Lower leg skin (tissue), 4 donors: ENCODE data around the gene MGARP. TPM values are rescaled to one million over a fixed set of nuclear protein-coding genes. Genes with fewer than 3 reads are reported as not detected.
"Not testable (repeated sequence)": the region's sequence is repeated elsewhere in the genome, so short reads cannot be mapped to it uniquely, and the experiment has no call there.

ENCODE experiments used
- DNase-seq, 2 donors: peaks; one replicate each; pipeline ENCODE4 v3.0.0-alpha.2; 2019; ENCODE audit warnings: low spot score in 2 of 2
- H3K4me3 ChIP-seq: fragments of 200-600 bp; sonication (generic); 2 replicates; pipeline ENCODE4 v1.5.1; 2017; ENCODE audit warnings: mild to moderate bottlenecking, low read depth; ENCODE audit not compliant: poor library complexity, severe bottlenecking
- CTCF ChIP-seq, 3 donors: fragments of 450-650 bp; IDR thresholded peaks; one replicate each; pipeline ENCODE4 v1.5.1; 2016; ENCODE audit warnings: antibody characterized with exemption in 3 of 3, mild to moderate bottlenecking in 3 of 3, moderate library complexity in 2 of 3
- POLR2A ChIP-seq, 2 donors: fragments of 450-650 bp; IDR thresholded peaks; one replicate each; pipeline ENCODE4 v1.6.1; 2016 to 2017; ENCODE audit warnings: antibody characterized with exemption in 2 of 2, mild to moderate bottlenecking in 1 of 2, moderate library complexity in 1 of 2
- WGBS, 2 donors: methylation state at CpG; one replicate each; pipeline ENCODE4 v1.1.5; 2018; 5-methylcytosine and 5-hydroxymethylcytosine counted together
- intact Hi-C: fragments of 100-400 bp; cut with DNase I; formaldehyde crosslinking; loops from one replicate; pipeline ENCODE4 v1.15.0; 2023; ENCODE audit warnings: low total_unique reads
- total RNA-seq, 4 donors: library from RNA; depleted of rRNA; stranded (reverse); fragments of >200 nt; gene quantifications; one replicate each; pipeline ENCODE4 v1.1.0, GENCODE V29; 2016

Gene MGARP
- total RNA-seq, 4 donors from 2014 or later, result 0.84 to 1.2 TPM; not detected in 2

GRCh38 chr4:139317635-139318034 is 37.6 kb upstream of the MGARP start:
- no peak overlapping the region for H3K4me3 ChIP-seq
- no peak for DNase-seq
- no peak for TF ChIP-seq POLR2A (IDR thresholded peaks at IDR 0.05)
- intact Hi-C loops, result no loop called here

- no peak overlapping the region for H3K4me3 ChIP-seq
- intact Hi-C loops, result no loop called here
- no peak for TF ChIP-seq CTCF (IDR thresholded peaks at IDR 0.05)
- no peak for TF ChIP-seq POLR2A (IDR thresholded peaks at IDR 0.05)
- WGBS, 2 donors, result 88 to 91% methylated on average over 2 of the region's 2 CpGs
- DNase-seq, result no peak
Observed at GRCh38 chr4:139316733-139317132, 36.7 kb upstream of the MGARP start.

- WGBS, 2 donors, result 94% methylated on average over 13 of the region's 13 CpGs
- intact Hi-C loops, result no loop called here
- no peak for TF ChIP-seq POLR2A (IDR thresholded peaks at IDR 0.05)
- no peak for TF ChIP-seq CTCF (IDR thresholded peaks at IDR 0.05)
- no peak for DNase-seq
- no peak overlapping the region for H3K4me3 ChIP-seq
Observed at GRCh38 chr4:139315221-139315675, 35.2 kb upstream of the MGARP start.

GRCh38 chr4:139314047-139314800 is 34.2 kb upstream of the MGARP start:
- DNase-seq, result no peak
- WGBS, 2 donors, result 91 to 96% methylated on average over 4 of the region's 4 CpGs
- intact Hi-C loops, result no loop called here
- TF ChIP-seq POLR2A (IDR thresholded peaks at IDR 0.05), result no peak
- no peak overlapping the region for H3K4me3 ChIP-seq

- DNase-seq, intact Hi-C loops, H3K4me3 ChIP-seq: not testable (repeated sequence)
- 84 to 88% methylated on average over 10 of the region's 10 CpGs for WGBS, 2 donors
Observed at GRCh38 chr4:139313414-139313813, 33.4 kb upstream of the MGARP start.

GRCh38 chr4:139312552-139313332 is 32.7 kb upstream of the MGARP start:
- no peak for DNase-seq
- intact Hi-C loops, result no loop called here
- TF ChIP-seq CTCF (IDR thresholded peaks at IDR 0.05), result no peak
- no peak for TF ChIP-seq POLR2A (IDR thresholded peaks at IDR 0.05)
- H3K4me3 ChIP-seq, result no peak overlapping the region
- WGBS, 2 donors, result 74 to 93% methylated on average over 3 of the region's 3 CpGs

GRCh38 chr4:139311909-139312308 is 31.9 kb upstream of the MGARP start:
- 67 to 72% methylated on average over 3 of the region's 3 CpGs for WGBS, 2 donors
- intact Hi-C loops, result no loop called here
- DNase-seq, result no peak
- TF ChIP-seq POLR2A (IDR thresholded peaks at IDR 0.05), result no peak
- no peak for TF ChIP-seq CTCF (IDR thresholded peaks at IDR 0.05)
- no peak overlapping the region for H3K4me3 ChIP-seq
